Activated T-cell treated with anti-CD3 and anti-CD28 coated beads, Interleukin-2, amount 50 U/mL, for 72 hours (primary cell): ENCODE measurements around the gene OSBP2. TPM values are rescaled to one million over a fixed set of nuclear protein-coding genes. Genes with fewer than 3 reads are reported as not detected.

Source experiments
- ATAC-seq, 2 donors: fragments of 150-1000 bp; cut with Tn5 transposase; replicated peaks in 1 of 2; 2 replicates each; pipeline ENCODE4 v1.10.0; 2021; ENCODE audit warnings: moderate library complexity in 2 of 2, mild to moderate bottlenecking in 1 of 2
- DNase-seq, 2 donors: peaks; one replicate each; pipeline ENCODE4 v3.0.0; 2021 to 2022; ENCODE audit warnings: mixed read lengths in 1 of 2
- H3K27ac Mint-ChIP-seq: one replicate; pipeline ENCODE4 v1.8.0; 2022; ENCODE audit warnings: mild to moderate bottlenecking, moderate library complexity, mixed read lengths
- H3K27me3 Mint-ChIP-seq: one replicate; pipeline ENCODE4 v1.8.0; 2022; ENCODE audit warnings: low read depth, mixed read lengths
- H3K36me3 Mint-ChIP-seq, 2 donors: one replicate each; pipeline ENCODE4 v1.8.0; 2022; ENCODE audit warnings: mixed read lengths in 2 of 2, mild to moderate bottlenecking in 1 of 2; ENCODE audit not compliant: insufficient read depth in 2 of 2
- H3K4me1 Mint-ChIP-seq: one replicate; pipeline ENCODE4 v1.8.0; 2022; ENCODE audit warnings: low read depth, mixed read lengths
- H3K4me3 Mint-ChIP-seq, 2 donors: one replicate each; pipeline ENCODE4 v1.8.0; 2022; ENCODE audit warnings: mild to moderate bottlenecking in 2 of 2, mixed read lengths in 2 of 2, moderate library complexity in 2 of 2
- H3K9me3 Mint-ChIP-seq, 2 donors: one replicate each; pipeline ENCODE4 v1.8.0; 2022; ENCODE audit warnings: mixed read lengths in 2 of 2
- total RNA-seq, 2 donors: library from RNA; stranded (reverse); gene quantifications; one replicate each; pipeline ENCODE4 v1.2.3, GENCODE V29; 2022

The OSBP2 gene
- total RNA-seq, 2 donors from 2014 or later: 7.2 to 11.9 TPM

DNA sequence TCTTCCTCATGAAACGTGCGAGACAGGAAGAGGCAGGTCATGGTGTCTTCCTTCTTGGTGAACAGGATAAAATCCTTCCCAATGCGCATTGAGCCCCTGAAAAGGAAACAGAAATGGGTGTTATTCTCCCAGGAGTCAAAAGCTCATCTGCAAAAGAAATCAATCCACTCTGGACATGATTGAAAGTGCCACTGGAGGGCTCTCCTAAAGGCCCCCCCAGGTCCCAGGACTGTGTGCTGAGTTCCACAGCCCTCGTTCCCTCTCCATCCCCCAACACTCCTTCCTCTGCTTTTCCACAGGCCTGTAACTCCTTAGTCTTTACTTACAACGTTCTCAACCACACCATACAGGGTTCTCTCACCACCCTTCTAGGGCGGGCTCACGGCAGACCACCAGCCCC, 251.7 kb downstream of the OSBP2 start:
- no peak overlapping the region for H3K4me3 Mint-ChIP-seq
- H3K4me1 Mint-ChIP-seq: peaks cover 40% of the 10 kb centered on the region
- no peaks in the 10 kb centered on the region for H3K9me3 Mint-ChIP-seq
- peaks cover 13 to 40% of the 10 kb centered on the region in 2 donors for H3K36me3 Mint-ChIP-seq
- ATAC-seq (no peak), DNase-seq (no peak)
- H3K27me3 Mint-ChIP-seq: no peaks in the 10 kb centered on the region
- H3K27ac Mint-ChIP-seq: no peak overlapping the region

DNA sequence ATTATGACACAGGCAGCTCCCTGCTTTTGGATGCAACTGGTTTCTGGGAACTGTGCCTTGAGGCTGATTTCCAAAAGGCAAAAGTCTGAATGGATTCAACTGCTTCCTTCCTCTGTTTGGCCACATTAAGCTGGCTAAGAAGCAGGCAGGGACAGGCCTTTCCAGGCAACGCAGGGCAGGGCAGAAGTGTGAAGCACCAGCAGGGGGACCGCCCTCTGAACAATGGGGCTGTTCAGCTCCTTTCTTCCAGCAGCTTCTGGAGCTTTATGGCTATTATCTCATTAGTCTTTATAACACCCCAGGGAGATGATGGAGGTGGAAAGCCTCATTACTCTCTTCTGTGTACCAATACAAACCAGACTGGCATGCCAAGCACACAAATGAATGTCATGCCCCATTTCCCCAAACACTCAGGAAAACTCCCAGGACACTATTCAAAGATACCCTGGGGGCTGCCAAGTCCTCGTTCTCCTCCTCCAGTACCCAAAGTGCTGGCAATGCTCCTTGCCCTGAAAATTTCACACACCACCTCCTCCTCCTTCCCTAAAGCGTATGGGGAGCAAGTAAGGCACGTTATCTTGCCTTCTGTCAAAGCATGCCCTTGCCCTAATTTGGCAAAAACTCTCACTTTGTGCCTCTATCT, 252.6 kb downstream of the OSBP2 start:
- Mint-ChIP-seq H3K9me3 (no peaks in the 10 kb centered on the region), H3K4me3 (no peak overlapping the region), H3K36me3 (peaks cover 13 to 36% of the 10 kb centered on the region in 2 donors), H3K27me3 (no peaks in the 10 kb centered on the region), H3K27ac (no peak overlapping the region), H3K4me1 (peaks cover 33% of the 10 kb centered on the region)
- no peak for DNase-seq
- no peak for ATAC-seq

GRCh38 chr22:30947816-30948454, 253.3 kb downstream of the OSBP2 start:
- Mint-ChIP-seq H3K4me1 (peaks cover 39% of the 10 kb centered on the region), H3K9me3 (no peaks in the 10 kb centered on the region), H3K36me3 (peaks cover 13 to 36% of the 10 kb centered on the region in 2 donors), H3K27ac (no peak overlapping the region), H3K27me3 (no peaks in the 10 kb centered on the region), H3K4me3 (no peak overlapping the region)
- DNase-seq: no peak
- ATAC-seq: peak; percentile 42 to 43

- Mint-ChIP-seq H3K27ac (no peak overlapping the region), H3K27me3 (no peaks in the 10 kb centered on the region), H3K4me3 (no peak overlapping the region), H3K36me3 (peaks cover 13 to 33% of the 10 kb centered on the region in 2 donors), H3K4me1 (peaks cover 36% of the 10 kb centered on the region), H3K9me3 (no peaks in the 10 kb centered on the region)
- DNase-seq (no peak), ATAC-seq (no peak)
Measured at GRCh38 chr22:30948930-30949342, 254.3 kb downstream of the OSBP2 start.

GRCh38 chr22:30949934-30950660, 255.4 kb downstream of the OSBP2 start:
- Mint-ChIP-seq H3K27me3 (no peaks in the 10 kb centered on the region), H3K27ac (no peak overlapping the region), H3K9me3 (no peaks in the 10 kb centered on the region), H3K36me3 (peaks cover 6 to 23% of the 10 kb centered on the region in 2 donors), H3K4me3 (no peak overlapping the region), H3K4me1 (peaks cover 26% of the 10 kb centered on the region)
- ATAC-seq (no peak), DNase-seq (no peak)

- Mint-ChIP-seq H3K4me3 (no peak overlapping the region), H3K36me3 (peaks cover 4 to 19% of the 10 kb centered on the region in 2 donors), H3K27ac (no peak overlapping the region), H3K27me3 (no peaks in the 10 kb centered on the region), H3K4me1 (peaks cover 42% of the 10 kb centered on the region), H3K9me3 (no peaks in the 10 kb centered on the region)
- DNase-seq (no peak), ATAC-seq (no peak)
Measured at GRCh38 chr22:30953206-30953605, 258.5 kb downstream of the OSBP2 start.

DNA sequence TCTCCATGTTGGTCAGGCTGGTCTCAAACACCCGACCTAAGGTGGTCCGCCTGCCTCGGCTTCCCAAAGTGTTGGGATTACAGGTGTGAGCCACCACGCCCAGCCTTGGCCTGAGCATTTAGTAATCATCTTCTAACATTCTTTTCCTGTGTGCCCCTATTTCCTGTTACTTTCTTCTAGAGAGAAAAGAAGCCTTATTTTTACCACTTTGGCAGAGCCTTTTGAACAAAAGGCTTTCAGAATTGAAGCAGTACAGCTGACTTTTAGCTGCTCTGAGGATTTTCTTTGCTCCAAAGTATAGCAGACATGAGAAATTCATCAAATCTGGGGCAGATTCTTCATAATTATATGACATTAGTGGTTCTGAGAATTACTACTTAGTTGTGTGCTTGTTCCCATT, 260.5 kb downstream of the OSBP2 start:
- H3K36me3 Mint-ChIP-seq: peaks cover 2 to 12% of the 10 kb centered on the region in 2 donors
- peaks cover 43% of the 10 kb centered on the region for H3K4me1 Mint-ChIP-seq
- H3K9me3 Mint-ChIP-seq: no peaks in the 10 kb centered on the region
- no peak overlapping the region for H3K27ac Mint-ChIP-seq
- H3K4me3 Mint-ChIP-seq: no peak overlapping the region
- ATAC-seq: no peak
- no peak for DNase-seq
- no peaks in the 10 kb centered on the region for H3K27me3 Mint-ChIP-seq

Other genes with a start within 250 kb of the OSBP2 start
- gene SEC14L3, start 222.9 kb upstream of the OSBP2 start, total RNA-seq: not detected
- gene SEC14L4, start 189.2 kb upstream of the OSBP2 start, total RNA-seq: not detected
- gene SEC14L6, start 148.1 kb upstream of the OSBP2 start, total RNA-seq: not detected
- gene GAL3ST1, start 120.2 kb upstream of the OSBP2 start, total RNA-seq: 1 to 10 TPM; 1.1 to 1.7 TPM
- 10 to 100 TPM; 75.7 to 90.4 TPM for gene PES1, start 103.0 kb upstream of the OSBP2 start, total RNA-seq
- gene TCN2, start 87.7 kb upstream of the OSBP2 start, total RNA-seq: 1 to 10 TPM in 1 of 2 donors, under 1 TPM in 1; 0.44 to 1.3 TPM
- 1 to 10 TPM; 6.6 to 8.8 TPM for gene SLC35E4, start 59.1 kb upstream of the OSBP2 start, total RNA-seq
- gene DUSP18, start 27.0 kb upstream of the OSBP2 start, total RNA-seq: 10 to 100 TPM in 1 of 2 donors, 1 to 10 TPM in 1; 9.7 to 14.3 TPM